Peyer's patch (tissue), 4 donors: Measurements from ENCODE around the gene IRF3.

Source experiments
- CTCF ChIP-seq, 6 experiments: fragments of 450-650 bp in 4 of 6; fragments of 200-600 bp in 2 of 6; sonication (generic) in 1 of 6; IDR thresholded peaks; one replicate each; pipeline ENCODE4 v1.5.1; 2017 to 2019; ENCODE audit warnings: antibody characterized with exemption in 6 of 6, mild to moderate bottlenecking in 3 of 6, moderate library complexity in 1 of 6
- POLR2A ChIP-seq, 2 donors: fragments of 450-650 bp; IDR thresholded peaks; one replicate each; pipeline ENCODE4 v1.5.1; 2017; ENCODE audit warnings: antibody characterized with exemption in 2 of 2, mild to moderate bottlenecking in 2 of 2, moderate library complexity in 2 of 2

- peak; percentile 56 to 79 (median 60) for TF ChIP-seq CTCF (IDR thresholded peaks at IDR 0.05)
- TF ChIP-seq POLR2A (IDR thresholded peaks at IDR 0.05) = no peak
Measured at GRCh38 chr19:49677901-49678674, 12.4 kb upstream of the IRF3 start.
